GM21825 (cell line): Measurements from ENCODE around the gene GATAD2B.

ENCODE experiments used
- ATAC-seq: cut with Tn5 transposase; IDR thresholded peaks from one replicate; pipeline ENCODE4 v1.9.1; 2021; ENCODE audit warnings: mild to moderate bottlenecking, moderate library complexity; ENCODE audit not compliant: unreplicated experiment

Gene GATAD2B

DNA sequence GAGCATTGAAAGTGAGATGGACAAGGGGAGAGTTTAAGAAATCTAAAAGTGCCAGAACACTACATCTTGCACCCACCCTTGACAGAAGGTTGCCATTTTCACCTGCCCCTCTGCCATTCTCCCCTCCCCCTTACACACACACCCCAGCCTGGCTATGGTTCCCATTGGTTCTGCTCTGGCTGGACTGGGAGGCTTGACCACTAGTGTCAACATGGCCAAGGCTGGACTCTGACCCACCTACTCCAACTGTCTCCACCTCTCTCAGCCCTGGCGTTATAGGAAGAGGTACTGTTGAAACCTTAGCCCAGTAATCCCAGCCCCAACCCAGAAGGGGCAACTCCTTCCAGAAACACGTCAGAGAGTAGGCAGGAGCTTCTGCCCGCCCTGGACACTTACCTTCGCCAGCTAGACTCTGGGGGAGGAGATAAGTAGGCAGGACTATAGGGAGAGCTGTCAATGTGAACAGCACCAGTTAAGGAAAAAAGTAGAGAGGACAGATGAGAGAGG lies 31.1 kb upstream of the GATAD2B start:
- no peak for ATAC-seq

DNA sequence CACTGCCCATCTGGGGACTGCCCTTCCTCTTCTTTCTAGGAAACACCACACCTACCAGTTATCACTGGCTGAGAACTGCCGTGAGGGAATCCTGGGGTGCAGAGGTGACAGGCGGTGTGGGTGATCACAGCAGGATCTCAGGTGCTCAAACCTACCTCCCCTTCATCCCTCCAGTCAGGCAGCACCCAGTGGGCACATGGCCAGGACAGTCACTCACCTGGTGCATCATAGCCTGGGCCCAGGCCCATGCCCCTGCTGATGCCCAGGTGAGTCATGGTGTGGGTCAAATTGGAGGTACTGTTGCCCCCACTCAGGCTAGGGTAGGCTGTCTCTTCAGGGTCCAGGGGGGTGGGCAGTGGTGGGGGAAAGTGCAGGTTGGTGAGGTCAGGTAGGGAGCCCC lies 29.0 kb upstream of the GATAD2B start:
- ATAC-seq, result no peak

DNA sequence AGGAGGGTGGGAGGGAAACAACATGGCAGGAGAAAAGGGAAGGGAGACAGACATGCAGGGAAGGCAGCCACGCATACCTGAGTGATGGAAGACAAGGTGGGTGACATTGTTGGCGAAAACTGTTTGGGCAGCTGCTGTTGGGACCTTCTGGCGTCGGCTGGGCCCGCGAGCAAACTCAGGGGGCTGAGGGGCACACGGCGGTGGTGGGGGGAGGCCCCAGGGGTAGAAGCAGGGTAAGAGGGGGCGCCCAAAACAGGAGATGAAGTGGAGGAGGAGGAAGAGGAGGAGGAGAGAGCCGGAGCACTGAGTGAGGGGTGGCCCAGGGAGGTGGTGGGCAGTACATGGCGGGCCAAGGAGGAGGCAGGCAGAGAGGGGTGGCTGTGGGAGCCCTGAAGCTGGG lies 28.4 kb upstream of the GATAD2B start:
- ATAC-seq, result no peak

DNA sequence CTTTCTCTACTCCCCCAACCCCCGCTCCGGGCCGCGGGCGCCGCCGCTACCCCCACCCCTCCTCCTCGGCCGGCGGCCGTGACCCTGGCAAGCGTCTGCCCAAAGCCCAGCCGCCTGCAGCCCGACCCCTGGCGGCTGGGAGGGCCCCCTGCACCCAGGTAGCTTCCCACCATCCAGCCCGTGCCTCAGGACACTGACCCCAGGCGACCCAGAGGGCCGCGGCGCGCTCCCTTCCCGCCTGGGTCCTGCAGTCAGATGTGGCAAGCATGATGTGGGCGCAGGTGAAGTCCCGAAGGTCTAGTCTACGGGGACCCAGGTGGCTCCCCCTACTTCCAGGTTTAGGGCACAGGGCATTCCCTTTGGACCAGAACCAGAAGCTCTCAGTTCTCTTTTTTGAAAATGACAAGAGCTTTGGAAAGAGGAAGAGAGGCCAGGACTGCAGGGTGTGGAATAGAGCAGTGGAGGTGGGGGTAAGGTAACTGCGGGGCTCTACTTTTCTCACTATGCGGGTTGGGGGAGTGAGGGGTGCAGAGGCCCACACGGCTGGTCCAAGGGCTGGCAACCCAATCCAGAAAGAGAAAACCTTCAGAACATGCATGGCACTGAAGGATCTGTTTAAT lies 24.0 kb upstream of the GATAD2B start, which contains the start of gene DENND4B:
Gene DENND4B, minus strand, starts transcription at position 97 of the 620 bp plus-strand sequence. CDS start 2,344 bp downstream, outside the sequence.
- peak; percentile 54 for ATAC-seq

DNA sequence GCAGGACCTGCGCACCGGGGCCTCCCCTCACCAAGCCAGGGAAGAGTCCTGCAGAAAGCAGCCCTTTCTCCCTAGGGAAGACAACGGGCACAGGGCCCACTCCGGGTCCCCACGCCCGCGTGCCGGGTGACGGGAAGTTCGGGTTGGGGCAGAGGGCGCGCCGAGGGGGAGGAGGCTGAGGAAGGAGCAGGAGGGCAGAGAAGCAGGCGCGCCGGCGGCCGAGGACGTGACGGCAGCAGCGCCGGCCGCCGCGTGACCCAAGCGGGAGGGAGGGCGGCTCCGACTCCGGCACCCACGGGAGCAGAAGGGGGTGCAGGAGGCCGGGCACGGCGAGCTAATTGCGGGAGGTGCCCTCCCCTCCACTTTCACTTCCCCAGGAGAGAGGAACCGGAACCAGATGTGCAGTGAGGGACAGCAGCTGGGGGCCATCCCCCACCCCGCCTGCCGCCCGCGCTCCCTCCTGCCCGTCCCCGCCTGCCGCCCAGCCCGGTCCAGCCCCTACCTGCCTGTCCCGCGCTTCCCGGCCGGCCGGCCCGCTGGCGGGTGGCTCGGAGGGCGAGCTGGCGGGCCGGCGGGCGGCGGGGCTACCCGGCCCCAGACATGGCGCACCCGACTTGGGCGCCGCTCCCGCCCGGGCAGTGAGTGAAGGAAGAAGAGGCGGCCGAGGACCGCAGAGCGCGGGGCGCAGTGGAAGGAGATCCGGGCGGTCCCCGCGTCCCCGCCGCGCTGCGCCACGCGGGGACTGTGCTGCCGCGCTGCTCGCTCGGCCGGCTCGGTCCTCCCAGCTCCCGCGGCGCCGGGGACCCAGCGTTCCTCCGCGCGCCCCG lies 23.2 kb upstream of the GATAD2B start:
- peak; percentile 64 for ATAC-seq

- ATAC-seq, result no peak
Measured at GRCh38 chr1:153945131-153945794, 22.5 kb upstream of the GATAD2B start.

DNA sequence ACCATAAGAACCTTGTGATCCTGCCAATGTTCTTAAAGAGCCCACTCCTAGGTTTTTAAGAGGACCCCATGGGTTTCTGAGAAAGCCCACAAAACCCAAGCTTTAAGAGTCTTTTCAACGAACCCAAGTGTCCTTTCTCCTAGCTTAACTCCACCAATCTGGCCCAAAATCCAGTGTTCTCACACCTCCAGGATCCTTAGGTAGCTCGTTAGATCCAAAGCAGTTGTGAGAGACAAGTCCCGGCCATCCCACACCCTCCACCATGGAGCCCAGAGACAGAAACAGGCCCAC lies 22.0 kb upstream of the GATAD2B start:
- no peak for ATAC-seq

DNA sequence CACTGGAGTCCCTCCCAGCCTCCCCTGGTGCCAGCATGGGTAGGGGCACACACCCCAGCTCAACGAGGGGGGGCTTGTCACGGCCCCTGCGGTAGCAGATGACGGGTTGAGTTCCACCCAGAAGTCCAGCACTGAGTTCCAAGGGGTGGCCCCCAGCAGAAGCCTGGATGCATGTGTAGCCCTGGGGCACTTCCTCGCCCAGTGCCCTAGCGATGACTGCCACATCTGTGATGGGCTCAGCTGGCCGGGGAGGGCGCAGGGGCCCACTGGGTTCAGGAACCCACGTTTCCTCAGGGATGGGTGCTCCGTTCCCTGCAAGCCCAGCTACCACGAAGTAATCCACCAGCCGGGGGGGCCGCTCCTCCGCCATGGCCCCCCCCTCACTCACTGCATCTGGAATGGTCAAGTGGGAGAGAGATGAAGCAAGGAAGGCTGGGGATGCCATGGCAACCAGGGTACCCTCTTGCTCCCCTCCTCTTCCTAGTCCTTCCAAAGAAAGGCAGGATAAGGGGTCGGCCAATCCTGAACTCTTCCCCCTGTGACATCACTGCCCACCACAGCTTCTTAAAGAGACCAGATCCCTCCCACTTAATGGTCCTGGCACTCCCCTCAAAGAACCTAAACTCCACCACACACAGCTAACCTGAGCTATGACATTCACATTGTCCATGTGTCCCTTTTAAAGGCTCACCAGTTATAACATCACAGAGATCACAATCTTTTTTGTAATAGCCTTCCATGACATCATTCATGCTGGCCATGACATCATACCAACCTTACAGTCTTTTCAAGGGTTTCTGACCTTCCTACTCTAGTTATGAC lies 21.4 kb upstream of the GATAD2B start:
- ATAC-seq, result no peak

DNA sequence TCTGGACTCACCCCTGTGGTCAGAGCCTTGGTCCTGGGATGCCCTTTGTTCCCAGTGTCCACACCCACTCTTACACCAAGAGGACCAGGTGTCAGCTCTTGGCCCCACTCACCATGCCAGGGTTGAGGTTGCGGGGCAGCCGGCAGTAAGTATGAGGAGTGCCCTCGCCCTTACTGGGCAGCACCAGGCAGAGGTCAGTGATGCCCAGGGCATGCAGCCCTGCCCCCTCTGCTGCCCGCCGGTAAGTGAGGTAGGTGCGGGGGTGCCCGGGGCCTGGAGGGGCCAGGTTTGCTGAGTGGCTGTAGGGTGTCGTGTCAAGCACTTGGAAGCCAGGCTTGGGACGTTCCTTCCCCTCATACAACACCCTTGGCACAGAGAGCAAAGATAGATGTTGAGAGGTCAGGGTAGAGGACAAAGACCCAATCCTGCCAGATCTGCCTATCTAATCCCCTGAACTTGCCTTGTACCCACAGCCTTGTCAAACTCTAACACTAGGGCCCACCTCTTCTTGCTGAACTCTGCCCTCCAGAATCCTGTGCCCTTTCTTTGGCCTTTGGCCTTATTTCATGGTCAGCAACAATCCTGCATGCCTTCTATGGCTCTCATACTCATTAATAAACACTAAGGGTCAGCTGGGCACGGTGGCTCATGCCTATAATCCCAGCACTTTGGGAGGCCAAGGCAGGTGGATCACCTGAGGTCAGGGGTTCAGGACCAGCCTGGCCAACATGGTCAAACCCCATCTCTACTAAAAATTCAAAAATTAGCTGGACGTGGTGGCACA lies 20.2 kb upstream of the GATAD2B start:
- no peak for ATAC-seq

DNA sequence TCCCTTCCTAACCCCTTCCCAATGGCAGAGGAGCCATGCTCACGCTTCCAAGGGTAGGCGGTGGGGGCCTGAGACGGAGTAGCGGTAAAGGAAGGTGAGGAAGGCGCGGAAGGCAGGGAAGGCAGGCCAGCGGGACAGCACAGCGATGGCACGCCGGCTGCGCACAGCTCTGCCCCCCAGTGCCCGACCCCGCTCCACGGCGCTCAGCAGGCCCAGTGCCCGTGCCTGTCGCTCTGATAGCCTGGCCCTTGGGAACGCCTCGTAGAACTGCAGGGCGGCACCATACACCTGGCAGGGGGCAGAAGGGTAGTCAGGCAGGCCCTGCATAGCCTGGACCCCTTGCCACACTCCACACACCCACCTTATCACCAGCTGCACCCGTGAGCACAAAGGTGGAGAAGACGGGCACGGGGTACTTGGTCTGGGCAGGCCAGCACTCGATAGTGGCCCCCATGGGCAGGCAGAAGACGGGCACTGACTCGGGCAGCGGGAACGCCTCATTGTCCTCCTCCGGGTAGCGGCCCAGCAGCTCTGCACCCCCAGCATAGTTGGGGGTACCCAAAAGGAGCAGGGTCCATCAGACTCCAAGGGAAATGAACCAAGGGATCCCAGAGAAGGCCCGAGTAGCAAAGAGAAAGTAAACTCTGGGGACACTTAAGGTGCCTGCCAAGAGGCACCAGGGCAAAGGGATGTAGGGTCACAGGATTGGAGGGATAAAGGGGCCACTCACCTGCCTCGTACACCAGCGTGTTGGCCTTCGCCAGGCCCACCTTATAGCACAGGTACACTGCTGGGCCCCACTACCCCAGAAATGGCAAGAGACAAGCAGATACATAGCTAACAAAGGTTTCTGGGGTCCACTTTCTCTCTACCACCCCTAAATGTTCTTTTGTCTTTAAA lies 19.3 kb upstream of the GATAD2B start:
- ATAC-seq, result no peak

GRCh38 chr1:153940756-153941155 lies 18.0 kb upstream of the GATAD2B start:
- ATAC-seq, result no peak

DNA sequence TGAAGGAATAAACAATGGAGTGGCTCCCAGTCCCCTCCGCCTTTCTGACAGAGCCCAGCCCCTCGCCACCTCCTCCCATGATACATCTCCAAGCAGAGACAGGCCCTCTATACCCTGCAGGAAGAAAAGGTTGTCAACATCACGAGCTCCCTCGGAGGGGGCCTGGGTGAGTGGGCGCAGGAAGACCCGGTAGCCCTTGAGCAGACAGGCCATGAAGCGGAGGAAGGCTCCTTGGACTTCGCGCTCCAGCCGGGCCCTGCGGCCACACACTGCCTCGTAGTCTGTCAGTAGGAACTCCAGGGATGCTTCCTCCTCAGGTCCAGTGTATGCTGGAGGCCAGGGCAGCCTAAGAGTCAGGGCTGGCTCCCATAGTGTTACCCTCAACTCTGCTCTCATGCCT lies 16.7 kb upstream of the GATAD2B start:
- ATAC-seq, result no peak

DNA sequence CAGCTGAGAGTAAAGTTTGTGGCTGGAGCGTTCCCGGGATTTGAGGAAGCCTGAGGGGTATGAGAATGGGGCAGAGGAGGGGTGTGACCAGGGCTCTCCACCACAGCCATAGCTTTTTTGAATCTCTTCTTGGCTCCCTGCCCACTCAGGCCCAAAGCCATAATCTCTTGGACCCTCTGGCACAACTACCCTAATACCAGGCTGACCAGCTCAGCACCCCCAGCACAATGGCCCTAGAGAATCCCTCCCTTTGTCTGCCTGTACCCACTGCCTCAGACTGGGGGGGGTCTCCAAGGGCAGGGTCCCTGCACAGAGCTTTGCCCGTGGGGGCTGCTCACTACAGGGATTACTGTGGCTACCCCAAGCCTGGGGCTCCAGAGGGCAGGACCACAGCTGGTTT lies 16.2 kb upstream of the GATAD2B start:
- no peak for ATAC-seq

DNA sequence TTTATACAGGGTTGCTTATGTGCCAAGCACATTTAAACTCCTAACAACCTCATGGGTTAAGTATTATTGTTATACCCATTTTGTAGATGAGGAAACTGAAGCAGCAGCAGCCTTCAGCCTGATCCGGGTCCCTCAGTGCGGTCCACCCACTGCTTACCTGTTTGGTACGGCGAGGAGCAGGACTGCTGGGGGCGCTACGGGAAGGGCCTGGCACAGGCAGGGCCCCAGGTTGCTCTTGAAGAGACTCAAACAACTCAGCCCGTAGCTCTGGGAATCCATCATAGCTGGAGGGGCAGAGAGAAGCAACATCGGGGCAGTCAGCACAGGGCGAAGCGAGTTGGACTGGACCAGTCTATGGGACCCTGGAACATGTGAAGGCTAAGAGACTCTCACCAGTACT lies 14.6 kb upstream of the GATAD2B start:
- no peak for ATAC-seq

DNA sequence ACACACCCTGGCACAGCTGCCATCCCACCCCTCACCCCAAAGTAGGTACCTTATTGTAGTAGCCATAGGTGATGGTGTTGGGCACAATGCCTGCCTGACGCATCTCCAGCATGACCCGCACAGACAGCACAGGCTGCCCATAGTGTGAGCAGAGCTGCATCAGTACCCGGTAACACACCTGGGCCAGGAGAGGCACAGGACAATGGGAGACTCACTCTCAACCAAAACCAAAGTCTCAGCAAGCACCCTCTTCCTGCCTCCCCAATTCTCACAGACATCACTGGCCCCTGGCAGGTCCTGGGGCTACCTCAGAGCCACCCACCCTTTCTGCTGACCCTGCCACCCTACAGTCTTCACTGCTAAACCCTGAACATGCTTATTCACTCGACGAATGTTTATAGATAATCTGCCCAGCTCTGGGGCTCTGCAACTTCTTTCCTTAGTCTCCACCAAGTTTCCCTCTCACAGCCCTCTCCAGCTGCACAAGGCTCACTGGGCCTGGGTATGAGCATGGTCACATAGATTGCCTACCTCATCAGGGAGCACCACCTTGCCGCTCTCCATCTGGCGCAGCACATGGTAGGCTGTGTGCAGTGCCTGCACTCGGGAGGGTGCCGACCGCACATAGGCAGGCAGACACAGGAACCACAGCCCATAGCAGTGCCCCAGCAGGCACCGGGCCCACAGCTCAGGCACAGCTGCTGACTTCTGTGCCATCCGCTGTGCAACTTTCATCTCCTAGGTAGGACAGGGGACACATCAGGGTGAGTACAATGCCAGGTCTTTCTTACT lies 13.4 kb upstream of the GATAD2B start:
- ATAC-seq, result no peak

- no peak for ATAC-seq
Measured at GRCh38 chr1:153934746-153935145, 12.0 kb upstream of the GATAD2B start.

- ATAC-seq, result no peak
Measured at GRCh38 chr1:153933955-153934354, 11.2 kb upstream of the GATAD2B start.

- ATAC-seq, result no peak
Measured at GRCh38 chr1:153933430-153933829, 10.7 kb upstream of the GATAD2B start.
